RWPE2 (cell line): ENCODE data around the gene UQCRHL.

ENCODE experiments used
- ATAC-seq: fragments of 200-7000 bp; cut with Tn5 transposase; 3 replicates; pipeline ENCODE4 v1.9.1; 2021; ENCODE audit warnings: low read depth
- DNase-seq: peaks from one replicate; pipeline ENCODE4 v3.0.0-alpha.2; 2020; ENCODE audit warnings: low spot score
- H3K27ac ChIP-seq: fragments of 450-650 bp; 2 replicates; pipeline ENCODE4 v1.5.1; 2017; ENCODE audit warnings: mild to moderate bottlenecking; ENCODE audit not compliant: poor library complexity, severe bottlenecking
- H3K27me3 ChIP-seq: fragments of 250-450 bp; sonication (Bioruptor Pico); 2 replicates; pipeline ENCODE4 v1.5.1; 2021; ENCODE audit warnings: mild to moderate bottlenecking, moderate library complexity; ENCODE audit not compliant: insufficient read depth, poor library complexity, severe bottlenecking
- H3K36me3 ChIP-seq: fragments of 250-450 bp; sonication (Bioruptor Pico); 2 replicates; pipeline ENCODE4 v1.5.1; 2020; ENCODE audit warnings: low read depth, mild to moderate bottlenecking, moderate library complexity
- H3K4me1 ChIP-seq: fragments of 250-450 bp; sonication (Bioruptor Pico); 2 replicates; pipeline ENCODE4 v1.5.1; 2021; ENCODE audit warnings: mild to moderate bottlenecking, moderate library complexity; ENCODE audit not compliant: insufficient read depth, poor library complexity, severe bottlenecking
- H3K4me3 ChIP-seq: fragments of 250-450 bp; sonication (Bioruptor Pico); 2 replicates; pipeline ENCODE4 v1.5.1; 2021; ENCODE audit warnings: mild to moderate bottlenecking, moderate library complexity; ENCODE audit not compliant: severe bottlenecking
- H3K9me3 ChIP-seq: fragments of 250-450 bp; sonication (Bioruptor Pico); 2 replicates; pipeline ENCODE4 v1.5.1; 2021; ENCODE audit warnings: mild to moderate bottlenecking, moderate library complexity; ENCODE audit not compliant: severe bottlenecking
- CTCF ChIP-seq: fragments of 450-650 bp; IDR thresholded peaks from one replicate; pipeline ENCODE4 v1.5.1; 2017; ENCODE audit warnings: mild to moderate bottlenecking, moderate library complexity; ENCODE audit not compliant: poor library complexity, severe bottlenecking

UQCRHL gene

GRCh38 chr1:15757575-15758342, 49.7 kb downstream of the UQCRHL start:
- DNase-seq (peak; percentile 70), ATAC-seq (peak; percentile 17)
- TF ChIP-seq CTCF, result no peak
- Histone ChIP-seq H3K4me3 (peak overlapping the region; percentile 79), H3K27me3 (no peaks in the 10 kb centered on the region), H3K4me1 (peaks cover 22% of the 10 kb centered on the region), H3K9me3 (no peaks in the 10 kb centered on the region), H3K27ac (peak overlapping the region; percentile 94), H3K36me3 (peaks cover 20% of the 10 kb centered on the region; the same call in 1 of the 2 replicates)
